ENCODE data around the gene RCBTB1.
"Not testable (repeated sequence)": the region's sequence is repeated elsewhere in the genome, so short reads cannot be mapped to it uniquely, and the experiment has no call there.

Gene RCBTB1

DNA sequence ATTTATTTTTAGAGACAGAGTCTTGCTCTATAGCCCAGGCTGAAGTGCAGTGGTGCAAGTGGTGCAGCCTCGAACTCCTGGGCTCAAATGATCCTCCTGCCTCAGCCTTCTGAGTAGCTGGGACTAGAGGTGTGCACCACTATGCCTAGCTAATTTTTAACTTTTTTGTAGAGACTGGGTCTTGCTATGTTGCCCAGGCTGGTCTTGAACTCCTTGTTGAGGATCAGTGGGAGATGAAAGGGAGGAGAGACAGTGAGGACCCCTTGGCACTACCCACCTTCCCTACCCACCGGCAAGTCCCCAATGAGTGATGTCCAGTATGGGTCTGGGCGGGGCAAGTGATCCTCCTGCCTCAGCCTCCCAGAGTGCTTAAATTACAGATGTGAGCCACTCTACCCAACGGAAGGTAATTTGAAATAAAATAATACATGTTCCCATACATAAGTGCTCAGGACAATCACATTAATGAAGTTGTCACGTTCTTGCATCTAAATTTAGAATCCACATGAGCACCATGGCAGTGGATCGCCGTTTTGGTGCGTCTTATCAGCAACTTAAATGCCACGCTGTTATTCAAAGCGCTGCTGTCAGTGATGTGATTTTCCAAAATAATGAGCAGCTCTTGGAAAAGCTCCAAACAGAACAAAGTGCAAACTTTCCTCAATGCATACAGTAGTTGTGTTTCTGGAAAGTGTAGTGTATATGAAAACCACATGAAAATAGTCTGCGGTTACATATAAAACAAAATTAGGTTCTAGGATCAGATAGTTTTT lies 37.0 kb upstream of the RCBTB1 start:
- H3K27me3 ChIP-seq (ENCODE audit: insufficient read depth, low read length), result no peaks in the 10 kb centered on the region
- H3K9ac ChIP-seq (ENCODE audit: low read depth, low read length), result no peak overlapping the region
- WGBS, result 94% methylated on average over 10 of the region's 11 CpGs
- H3K4me3 ChIP-seq (ENCODE audit: low read length), result no peak overlapping the region
- no peaks in the 10 kb centered on the region for H3K36me3 ChIP-seq (ENCODE audit: insufficient read depth, low read length)
- no peaks in the 10 kb centered on the region for H3K9me3 ChIP-seq (ENCODE audit: insufficient read depth, low read depth, low read length)
- H3K27ac ChIP-seq (ENCODE audit: low read depth, low read length), result no peak overlapping the region
- no peaks in the 10 kb centered on the region for H3K4me1 ChIP-seq (ENCODE audit: insufficient read depth, low read length)

DNA sequence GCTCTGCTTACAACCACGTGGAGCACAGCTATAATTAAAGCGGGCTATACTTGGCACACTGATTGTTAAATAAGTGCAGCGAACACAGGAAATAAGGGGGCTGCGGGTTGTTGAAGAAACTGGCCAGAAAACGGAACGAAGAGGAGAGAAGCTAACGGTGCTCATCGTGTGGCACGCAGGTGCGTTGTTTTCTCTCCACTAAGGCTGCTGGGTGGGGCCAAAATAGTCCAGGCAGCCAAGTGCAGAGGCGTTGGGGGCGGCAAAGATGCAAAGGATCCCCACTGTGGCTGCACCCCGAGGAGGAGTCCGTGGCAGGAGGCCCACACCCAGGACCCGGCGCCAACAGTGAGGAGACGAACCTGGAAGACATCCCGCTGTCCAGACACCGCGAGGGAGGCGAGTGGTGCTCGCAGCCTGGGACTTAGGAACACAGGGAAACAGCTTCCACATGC lies 34.8 kb upstream of the RCBTB1 start:
- Histone ChIP-seq H3K27ac (ENCODE audit: low read depth, low read length) (no peak overlapping the region), H3K4me1 (ENCODE audit: insufficient read depth, low read length) (no peaks in the 10 kb centered on the region), H3K9ac (ENCODE audit: low read depth, low read length) (no peak overlapping the region), H3K27me3 (ENCODE audit: insufficient read depth, low read length) (no peaks in the 10 kb centered on the region), H3K36me3 (ENCODE audit: insufficient read depth, low read length) (no peaks in the 10 kb centered on the region), H3K4me3 (ENCODE audit: low read length) (no peak overlapping the region), H3K9me3 (ENCODE audit: insufficient read depth, low read depth, low read length) (no peaks in the 10 kb centered on the region)
- WGBS, result 90% methylated on average over 22 of the region's 22 CpGs

DNA sequence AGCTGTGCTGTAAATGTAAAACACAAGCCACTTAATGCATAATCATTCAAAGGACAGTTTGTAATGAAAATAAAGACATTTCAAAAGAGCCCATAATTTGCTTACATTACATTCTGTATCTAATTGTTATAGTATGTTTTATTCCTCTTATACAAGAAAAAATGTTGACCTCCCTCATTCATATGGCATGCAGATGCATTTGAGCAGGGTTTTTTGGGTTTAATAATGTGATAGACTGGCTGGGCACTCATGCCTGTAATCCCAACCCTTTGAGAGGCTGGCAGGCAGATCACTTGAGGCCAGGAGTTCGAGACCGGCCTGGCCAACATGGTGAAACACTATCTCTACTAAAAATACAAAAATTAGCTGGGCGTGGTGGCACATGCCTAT lies 31.3 kb upstream of the RCBTB1 start:
- WGBS, result 95% methylated on average over 3 of the region's 3 CpGs
- Histone ChIP-seq H3K4me3 (ENCODE audit: low read length) (no peak overlapping the region), H3K9me3 (ENCODE audit: insufficient read depth, low read depth, low read length) (no peaks in the 10 kb centered on the region), H3K9ac (ENCODE audit: low read depth, low read length) (no peak overlapping the region), H3K27ac (ENCODE audit: low read depth, low read length) (no peak overlapping the region), H3K36me3 (ENCODE audit: insufficient read depth, low read length) (no peaks in the 10 kb centered on the region), H3K27me3 (ENCODE audit: insufficient read depth, low read length) (no peaks in the 10 kb centered on the region), H3K4me1 (ENCODE audit: insufficient read depth, low read length) (no peaks in the 10 kb centered on the region)

DNA sequence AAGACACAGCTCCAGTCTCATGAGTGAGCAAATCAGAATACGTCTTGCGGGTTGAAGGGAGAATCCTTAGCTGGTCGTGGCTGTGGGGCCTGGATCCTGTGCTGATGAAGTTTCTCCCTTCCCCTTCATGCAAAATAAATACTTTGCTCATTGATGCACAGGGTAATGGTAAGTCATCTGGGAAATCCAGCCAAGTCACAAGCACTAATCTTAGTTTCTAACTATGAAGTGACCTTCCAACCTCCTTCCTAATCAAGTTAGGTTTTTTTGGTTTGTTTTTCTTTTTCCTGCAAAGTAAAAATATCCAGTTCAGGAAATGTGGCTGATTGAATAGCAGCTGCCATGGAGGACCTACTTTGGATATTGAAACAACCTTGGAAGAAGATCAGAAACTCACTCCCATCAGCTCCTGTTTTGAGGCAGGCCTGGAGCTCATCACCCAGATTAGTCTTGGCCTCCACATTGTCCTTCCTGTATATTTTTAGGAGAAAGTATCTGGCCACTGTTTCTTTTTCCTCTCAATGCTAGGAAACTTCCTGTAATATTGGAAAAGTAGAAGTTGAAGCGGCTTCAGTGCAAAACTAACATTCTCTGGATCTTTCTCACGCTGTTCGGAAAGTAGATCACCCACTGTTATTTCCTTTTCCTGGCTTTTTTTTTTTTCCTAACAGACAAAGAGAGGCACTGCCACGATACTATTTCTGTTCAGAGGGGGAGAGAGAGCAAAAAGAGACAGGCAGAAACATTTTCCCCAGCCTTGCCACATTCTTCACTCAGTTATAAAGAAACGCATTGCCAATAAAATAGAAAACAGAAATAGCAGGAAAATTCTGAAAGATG lies 30.7 kb upstream of the RCBTB1 start:
- no peak overlapping the region for H3K9ac ChIP-seq (ENCODE audit: low read depth, low read length)
- WGBS, result 91% methylated on average over 8 of the region's 8 CpGs

DNA sequence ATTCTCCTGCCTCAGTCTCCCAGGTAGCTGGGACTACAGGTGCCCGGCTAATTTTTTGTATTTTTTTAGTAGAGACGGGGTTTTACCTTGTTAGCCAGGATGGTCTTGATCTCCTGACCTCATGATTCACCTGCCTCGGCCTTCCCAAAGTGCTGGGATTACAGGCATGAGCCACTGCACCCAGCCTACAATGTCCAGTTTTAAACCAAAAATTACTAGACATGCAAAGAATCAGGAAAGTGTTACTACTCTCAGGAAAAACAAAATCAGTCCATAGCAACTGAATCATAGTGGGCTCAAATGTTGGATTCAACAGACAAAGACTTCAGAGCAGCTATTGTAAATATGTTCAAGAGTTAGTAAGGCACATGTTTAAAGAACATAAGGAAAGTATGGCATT lies 26.7 kb upstream of the RCBTB1 start:
- not testable (repeated sequence) for H3K9ac ChIP-seq (ENCODE audit: low read depth, low read length); H3K4me1 ChIP-seq (ENCODE audit: insufficient read depth, low read length); H3K27me3 ChIP-seq (ENCODE audit: insufficient read depth, low read length); H3K4me3 ChIP-seq (ENCODE audit: low read length); H3K27ac ChIP-seq (ENCODE audit: low read depth, low read length); H3K9me3 ChIP-seq (ENCODE audit: insufficient read depth, low read depth, low read length); H3K36me3 ChIP-seq (ENCODE audit: insufficient read depth, low read length)
- WGBS, result 90% methylated on average over 3 of the region's 3 CpGs

More for the DNA sequence above, 30.7 kb upstream of the RCBTB1 start:
- Histone ChIP-seq H3K9me3 (ENCODE audit: insufficient read depth, low read depth, low read length) (no peaks in the 10 kb centered on the region), H3K27me3 (ENCODE audit: insufficient read depth, low read length) (no peaks in the 10 kb centered on the region), H3K27ac (ENCODE audit: low read depth, low read length) (no peak overlapping the region), H3K4me1 (ENCODE audit: insufficient read depth, low read length) (no peaks in the 10 kb centered on the region), H3K4me3 (ENCODE audit: low read length) (no peak overlapping the region), H3K36me3 (ENCODE audit: insufficient read depth, low read length) (no peaks in the 10 kb centered on the region)

DNA sequence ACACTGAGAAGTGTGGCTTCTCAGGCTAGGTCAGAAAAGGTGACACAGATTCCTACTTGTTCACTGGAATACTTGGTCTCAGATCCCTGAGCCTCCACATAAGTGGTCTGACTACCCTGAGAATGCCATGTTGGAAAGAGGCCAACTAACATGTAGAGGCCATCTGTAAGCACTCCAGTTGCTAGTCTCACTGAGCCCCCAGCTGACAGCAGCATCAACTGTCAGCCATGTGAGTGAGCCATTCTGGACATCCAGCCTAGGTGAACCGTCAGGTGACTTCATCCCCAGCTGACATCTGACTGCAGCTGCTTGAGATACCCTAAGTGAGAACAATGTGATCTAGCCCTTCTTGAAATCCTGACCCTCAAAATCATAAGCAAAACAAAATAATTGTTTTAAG lies 24.8 kb upstream of the RCBTB1 start:
- WGBS, result 79% methylated on average over 1 of the region's 1 CpG
- Histone ChIP-seq H3K27ac (ENCODE audit: low read depth, low read length) (no peak overlapping the region), H3K4me1 (ENCODE audit: insufficient read depth, low read length) (no peaks in the 10 kb centered on the region), H3K9ac (ENCODE audit: low read depth, low read length) (no peak overlapping the region), H3K36me3 (ENCODE audit: insufficient read depth, low read length) (no peaks in the 10 kb centered on the region), H3K9me3 (ENCODE audit: insufficient read depth, low read depth, low read length) (no peaks in the 10 kb centered on the region), H3K27me3 (ENCODE audit: insufficient read depth, low read length) (no peaks in the 10 kb centered on the region), H3K4me3 (ENCODE audit: low read length) (no peak overlapping the region)

DNA sequence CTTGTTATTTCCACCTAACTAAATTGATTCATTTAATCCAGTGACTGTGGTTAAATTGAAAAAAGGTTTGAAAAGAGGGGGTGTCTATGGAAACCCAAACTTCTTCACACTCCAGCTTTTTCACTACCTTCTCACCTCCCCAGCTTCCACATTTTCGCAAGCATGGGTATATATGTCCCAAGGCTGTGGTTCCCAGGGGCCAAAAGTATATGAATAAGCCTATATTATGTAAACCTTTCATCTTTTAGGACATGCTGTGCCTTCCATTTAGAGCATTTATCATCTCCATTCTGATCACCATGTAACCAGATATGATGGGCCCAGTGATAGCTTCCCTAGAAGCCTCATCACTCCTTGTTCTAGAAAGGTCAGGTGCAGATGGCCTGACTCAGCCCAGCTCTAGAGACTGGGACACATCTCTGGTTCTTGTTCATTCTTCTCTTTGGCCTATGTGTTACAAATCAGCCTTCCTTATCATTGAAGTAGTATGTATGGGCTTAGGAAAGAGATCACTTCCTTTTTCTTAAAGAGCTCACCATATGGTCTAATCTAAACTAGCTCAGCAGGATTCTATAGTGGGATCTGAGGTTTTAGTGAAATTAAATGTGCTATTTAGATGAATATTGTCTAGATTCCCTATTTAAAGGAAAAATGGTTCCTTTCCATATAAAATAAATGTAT lies 23.4 kb upstream of the RCBTB1 start:
- no peaks in the 10 kb centered on the region for H3K4me1 ChIP-seq (ENCODE audit: insufficient read depth, low read length)
- no CpG with 5 or more reads among the region's 1 CpG for WGBS
- no peak overlapping the region for H3K9ac ChIP-seq (ENCODE audit: low read depth, low read length)
- H3K9me3 ChIP-seq (ENCODE audit: insufficient read depth, low read depth, low read length), result no peaks in the 10 kb centered on the region
- H3K27ac ChIP-seq (ENCODE audit: low read depth, low read length), result no peak overlapping the region
- no peaks in the 10 kb centered on the region for H3K27me3 ChIP-seq (ENCODE audit: insufficient read depth, low read length)
- no peak overlapping the region for H3K4me3 ChIP-seq (ENCODE audit: low read length)
- H3K36me3 ChIP-seq (ENCODE audit: insufficient read depth, low read length), result no peaks in the 10 kb centered on the region

DNA sequence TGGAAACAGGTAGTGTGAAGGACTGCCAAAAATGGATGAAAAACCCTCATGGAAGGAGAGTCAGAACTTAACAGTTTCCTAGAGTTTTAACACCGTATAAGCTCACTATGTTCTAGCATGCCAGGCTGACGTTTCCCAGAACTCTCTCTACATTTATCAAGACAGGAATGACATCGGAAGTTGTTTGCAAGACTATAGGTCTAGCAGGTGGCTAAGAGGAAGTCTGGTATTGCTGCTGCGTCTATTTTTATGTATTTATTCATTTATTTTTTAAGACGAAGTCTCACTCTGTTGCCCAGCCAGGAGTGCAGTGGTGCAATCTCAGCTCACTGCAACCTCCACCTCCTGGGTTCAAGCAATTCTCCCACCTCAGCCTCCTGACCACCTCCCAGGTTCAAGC lies 22.4 kb upstream of the RCBTB1 start:
- no peaks in the 10 kb centered on the region for H3K9me3 ChIP-seq (ENCODE audit: insufficient read depth, low read depth, low read length)
- H3K4me1 ChIP-seq (ENCODE audit: insufficient read depth, low read length), result no peaks in the 10 kb centered on the region
- H3K27ac ChIP-seq (ENCODE audit: low read depth, low read length), result no peak overlapping the region
- H3K9ac ChIP-seq (ENCODE audit: low read depth, low read length), result no peak overlapping the region
- H3K4me3 ChIP-seq (ENCODE audit: low read length), result no peak overlapping the region
- H3K27me3 ChIP-seq (ENCODE audit: insufficient read depth, low read length), result no peaks in the 10 kb centered on the region
- H3K36me3 ChIP-seq (ENCODE audit: insufficient read depth, low read length), result no peaks in the 10 kb centered on the region
- WGBS, result 81% methylated on average over 4 of the region's 5 CpGs

DNA sequence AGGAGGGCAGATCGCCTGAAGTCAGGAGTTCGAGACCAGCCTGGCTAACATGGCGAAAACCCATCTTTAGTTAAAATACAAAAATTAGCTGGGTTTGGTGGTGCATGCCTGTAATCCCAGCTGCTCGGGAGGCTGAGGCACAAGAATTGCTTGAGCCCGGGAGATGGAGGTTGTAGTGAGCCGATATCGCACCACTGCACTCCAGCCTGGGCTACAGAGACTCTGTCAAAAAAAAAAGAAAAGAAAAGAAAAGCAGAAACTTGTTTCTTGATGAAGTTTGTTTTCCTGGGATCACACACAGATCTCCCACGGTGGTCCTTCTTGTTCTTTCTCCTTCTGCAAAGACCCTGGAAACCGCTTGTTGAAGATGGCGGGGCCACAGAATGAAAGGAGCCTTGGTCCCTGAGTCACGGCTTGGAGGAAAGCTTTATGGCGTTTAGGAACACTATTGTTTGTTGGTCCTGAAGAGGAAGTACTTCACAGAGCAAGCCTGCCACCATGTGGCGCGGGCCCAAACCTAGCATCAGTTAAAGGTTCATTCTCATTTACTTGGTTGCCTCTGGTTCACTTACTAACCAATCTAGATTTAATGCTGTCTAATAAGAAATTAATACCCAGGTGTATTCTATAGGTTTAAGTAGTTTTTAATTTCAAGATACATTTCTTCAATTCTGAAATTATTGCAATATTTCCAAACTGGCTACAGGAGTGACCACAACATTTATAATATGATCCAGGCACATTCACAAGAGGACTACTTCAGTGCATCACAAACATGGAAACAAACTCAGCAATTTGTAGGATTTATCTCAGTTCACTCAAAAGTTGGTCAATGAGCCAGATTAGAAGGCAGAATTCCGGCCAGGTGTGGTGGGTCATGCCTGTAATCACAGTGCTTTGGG lies 21.6 kb upstream of the RCBTB1 start:
- Histone ChIP-seq H3K4me1 (ENCODE audit: insufficient read depth, low read length) (no peaks in the 10 kb centered on the region), H3K4me3 (ENCODE audit: low read length) (no peak overlapping the region; the same call in 1 of the 2 replicates), H3K36me3 (ENCODE audit: insufficient read depth, low read length) (no peaks in the 10 kb centered on the region), H3K27ac (ENCODE audit: low read depth, low read length) (no peak overlapping the region), H3K27me3 (ENCODE audit: insufficient read depth, low read length) (no peaks in the 10 kb centered on the region), H3K9ac (ENCODE audit: low read depth, low read length) (peak overlapping the region; percentile 44; the same call in 1 of the 2 replicates), H3K9me3 (ENCODE audit: insufficient read depth, low read depth, low read length) (no peaks in the 10 kb centered on the region)
- WGBS, result 53% methylated on average over 15 of the region's 15 CpGs

DNA sequence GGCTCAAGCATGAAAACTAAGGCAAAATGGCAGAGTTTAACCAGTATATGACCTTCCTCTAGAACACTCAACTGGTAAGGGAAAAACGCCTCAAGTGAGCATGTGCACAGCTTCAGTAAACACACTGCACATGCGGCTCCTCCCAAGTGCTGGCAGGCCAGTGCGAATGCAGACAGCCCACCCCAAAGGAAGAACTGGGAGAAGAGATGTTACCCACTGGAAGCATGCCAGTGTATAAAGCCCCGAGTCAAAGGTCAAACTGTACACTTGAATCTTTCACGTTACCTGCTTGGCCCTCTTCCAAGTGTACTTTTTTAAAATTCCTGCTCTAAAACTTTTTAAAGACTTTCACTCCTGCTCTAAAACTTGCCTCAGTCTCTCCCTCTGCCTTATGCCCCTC lies 19.2 kb upstream of the RCBTB1 start:
- H3K36me3 ChIP-seq (ENCODE audit: insufficient read depth, low read length), result no peaks in the 10 kb centered on the region
- no peak overlapping the region for H3K4me3 ChIP-seq (ENCODE audit: low read length)
- H3K27me3 ChIP-seq (ENCODE audit: insufficient read depth, low read length), result no peaks in the 10 kb centered on the region
- H3K9me3 ChIP-seq (ENCODE audit: insufficient read depth, low read depth, low read length), result no peaks in the 10 kb centered on the region
- no peaks in the 10 kb centered on the region for H3K4me1 ChIP-seq (ENCODE audit: insufficient read depth, low read length)
- H3K27ac ChIP-seq (ENCODE audit: low read depth, low read length), result no peak overlapping the region
- H3K9ac ChIP-seq (ENCODE audit: low read depth, low read length), result no peak overlapping the region
- 92% methylated on average over 5 of the region's 5 CpGs for WGBS

All from HUES64 (cell line).